ENCODE results near the gene GFPT2.

Gene GFPT2

DNA sequence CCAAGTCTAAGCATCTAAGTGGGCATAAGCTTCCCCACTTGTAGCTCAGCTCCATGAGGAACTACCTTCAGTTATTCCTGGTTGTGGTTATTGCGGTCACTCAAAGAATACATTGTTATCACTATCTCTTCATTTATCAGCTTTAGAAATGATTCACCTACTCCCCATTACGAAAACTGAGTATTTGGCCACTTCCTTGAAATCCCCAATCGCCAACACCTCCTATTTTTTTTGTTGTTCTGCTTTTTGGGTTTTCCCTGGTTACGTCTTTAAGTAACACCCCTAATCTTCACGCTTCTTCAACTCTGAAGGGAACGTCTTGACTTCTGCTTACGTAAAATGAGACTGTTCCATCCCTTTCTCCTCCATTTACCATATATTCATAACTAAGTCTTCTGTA is 81.9 kb downstream of the GFPT2 start:
- no peak for FAIRE-seq

DNA sequence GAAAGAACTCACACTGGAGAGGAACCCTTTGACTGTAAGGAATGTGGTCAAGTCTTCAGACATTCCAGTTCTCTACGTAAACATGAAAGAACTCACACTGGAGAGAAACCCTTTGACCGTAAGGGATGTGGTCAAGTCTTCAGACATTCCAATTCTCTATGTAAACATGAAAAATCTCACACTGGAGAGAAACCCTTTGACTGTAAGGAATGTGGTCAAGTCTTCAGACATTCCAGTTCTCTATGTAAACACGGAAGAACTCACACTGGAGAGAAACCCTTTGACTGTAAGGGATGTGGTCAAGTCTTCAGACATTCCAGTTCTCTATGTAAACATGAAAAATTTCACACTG is 93.9 kb downstream of the GFPT2 start:
- no peak for FAIRE-seq

DNA sequence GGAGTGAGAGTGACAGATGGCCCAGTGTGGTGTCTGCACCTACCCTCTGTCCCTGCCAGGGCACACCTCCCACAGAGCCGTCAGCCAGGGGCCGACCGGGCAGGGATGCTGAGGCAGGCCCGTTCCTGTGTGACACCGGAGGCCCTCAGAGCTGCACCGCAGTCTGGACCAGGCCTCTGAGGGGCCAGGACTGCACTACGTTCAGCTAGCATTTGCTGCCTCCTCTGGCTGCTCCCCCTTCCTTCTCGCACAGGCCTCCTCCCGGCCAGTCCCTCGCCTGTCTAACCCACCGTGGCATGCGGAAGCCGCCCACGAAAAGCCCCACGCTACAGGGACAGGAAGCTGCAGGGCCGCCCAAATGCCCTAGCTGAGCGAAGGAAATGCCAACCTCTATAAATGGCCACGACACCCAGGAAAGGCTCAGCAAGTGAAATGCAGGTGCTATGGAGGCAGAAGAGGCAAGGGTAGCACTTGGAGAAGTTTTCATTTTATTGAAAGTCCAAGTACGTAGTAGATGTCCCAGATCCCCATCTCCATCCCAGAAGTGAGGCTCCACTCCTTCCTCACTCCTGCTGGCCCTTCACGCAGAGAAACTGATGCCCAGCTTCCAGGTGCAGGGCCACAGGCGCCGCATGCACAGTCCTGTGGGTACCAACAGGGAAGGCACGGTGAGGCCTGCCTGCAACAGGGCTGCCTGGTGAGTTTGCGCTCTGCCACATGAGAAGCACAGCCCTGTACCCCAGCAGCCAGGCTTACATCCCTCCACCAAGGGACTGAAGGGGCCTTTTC is 99.9 kb downstream of the GFPT2 start:
- no peak for FAIRE-seq

DNA sequence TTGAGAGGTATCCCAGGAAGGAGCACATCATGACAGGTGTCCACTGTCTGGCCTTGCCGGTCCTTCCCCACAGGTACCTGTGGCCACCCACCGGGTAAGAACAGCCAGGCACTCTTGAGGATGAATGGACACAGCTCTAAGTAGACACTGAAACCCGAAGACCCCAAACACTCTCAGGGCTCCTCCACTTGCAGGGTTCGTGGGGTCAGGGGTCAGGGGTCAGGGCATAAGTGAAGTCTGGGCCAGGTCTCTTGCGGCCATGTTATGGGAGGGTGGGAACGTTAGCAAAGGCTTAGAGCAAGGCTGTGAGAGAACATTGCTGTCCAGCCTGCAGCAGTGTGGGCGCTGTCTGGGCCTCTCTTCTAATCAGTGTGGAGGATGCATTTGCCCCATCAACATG is 101.2 kb downstream of the GFPT2 start:
- no peak for FAIRE-seq

DNA sequence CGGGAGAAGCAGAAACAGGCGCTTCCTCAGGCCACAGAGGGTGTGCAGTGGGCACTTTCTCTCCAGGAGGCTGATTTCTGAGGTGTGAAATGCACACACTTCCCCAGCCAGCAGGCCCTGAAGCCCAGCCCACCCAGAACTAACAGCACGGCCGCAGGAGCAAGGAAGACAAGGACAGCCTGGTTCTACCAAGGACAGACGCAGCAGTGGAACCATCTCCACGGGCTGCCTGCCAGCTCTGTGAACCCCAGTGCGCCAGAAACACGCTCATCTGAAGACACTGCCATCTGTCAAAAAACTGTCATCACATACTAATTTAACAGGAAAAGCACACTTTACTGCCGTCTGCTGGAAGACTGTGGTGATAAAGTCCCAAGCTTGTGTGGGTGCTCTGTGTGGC is 102.0 kb downstream of the GFPT2 start:
- no peak for FAIRE-seq

Measured in endometrium (tissue), 2 donors.